ENCODE data around the gene MDK. TPM values are rescaled to one million over a fixed set of nuclear protein-coding genes. Genes with fewer than 3 reads are reported as not detected.

MDK gene
- total and polyA plus RNA-seq, 2 donors (not counting 3 experiments of a cell fraction or from before 2014, with no cell fraction given) = 331 to 893 TPM

- no peaks in the 10 kb centered on the region for H4K20me1 ChIP-seq (replicated peaks; ENCODE audit: control insufficient read depth, extremely low read depth, insufficient read depth, low read length)
- DNase-seq (ENCODE audit: low read depth, low spot score) (no peak), FAIRE-seq (no peak)
- intact Hi-C loops (cut with micrococcal nuclease) (no loop called here), dilution Hi-C loops (cut with MboI; ENCODE audit: extremely low pct_ligation_motif_present, low sequenced_read_pairs) (no loop called here)
- TF ChIP-seq GATA2 (IDR thresholded peaks at IDR 0.05; ENCODE audit: insufficient read depth, insufficient read length, low read depth, low read length) (no peak), MYC (IDR thresholded peaks at IDR 0.05; ENCODE audit: low read depth, low read length) (no peak), FOS (IDR thresholded peaks at IDR 0.05; ENCODE audit: borderline replicate concordance, insufficient read depth, low read length) (no peak), CTCF (IDR thresholded peaks at IDR 0.05; ENCODE audit: extremely low read depth in 1 of 2, insufficient read depth in 1 of 2, low read depth in 1 of 2, low read length in 2 of 2) (no peak), JUN (IDR thresholded peaks at IDR 0.05; ENCODE audit: borderline replicate concordance, insufficient read depth, insufficient read length, low read depth) (no peak), POLR2AphosphoS5 (IDR thresholded peaks at IDR 0.05; ENCODE audit: insufficient read depth, low read depth, low read length) (no peak), EZH2 (IDR thresholded peaks at IDR 0.05; ENCODE audit: borderline replicate concordance, low read depth, low read length, severe bottlenecking) (no peak), POLR2A (IDR thresholded peaks at IDR 0.05; ENCODE audit: low read depth, low read length) (no peak), MAX (IDR thresholded peaks at IDR 0.05; ENCODE audit: insufficient read depth, insufficient read length) (no peak)
- no peaks in the 10 kb centered on the region for H3K79me2 ChIP-seq (ENCODE audit: control insufficient read depth, insufficient read depth, low read length)
- H3K9ac ChIP-seq (replicated peaks; ENCODE audit: extremely low read depth, insufficient read depth, low read length) = no peak overlapping the region
- BruUV-seq (replicated peaks) = no TSS peak
- no peak overlapping the region for H3K4me2 ChIP-seq (ENCODE audit: insufficient read depth, low read length)
- H3K27ac ChIP-seq (ENCODE audit: insufficient read depth, low read depth, low read length) = no peak overlapping the region
- H3K4me1 ChIP-seq (ENCODE audit: control insufficient read depth, extremely low read depth, insufficient read depth, low read length) = peaks cover 3% of the 10 kb centered on the region
- H3K9me3 ChIP-seq (replicated peaks; ENCODE audit: control insufficient read depth, insufficient read depth, low read length) = no peaks in the 10 kb centered on the region
- no peak overlapping the region for H3K4me3 ChIP-seq (replicated peaks in 1 of 3; ENCODE audit: insufficient read depth in 1 of 3, low read depth in 1 of 3, low read length in 3 of 3)
- peaks cover 46 to 48% of the 10 kb centered on the region in 2 experiments for H3K27me3 ChIP-seq (ENCODE audit: control insufficient read depth in 2 of 2, insufficient read depth in 2 of 2, low read length in 2 of 2)
- no peaks in the 10 kb centered on the region for H3K9me1 ChIP-seq (replicated peaks; ENCODE audit: control insufficient read depth, extremely low read depth, insufficient read depth, low read length)
- no peak overlapping the region for H2AFZ ChIP-seq (ENCODE audit: low read depth, low read length)
- ChIA-PET POLR2A (interaction anchor here (1.0 kb wide), 1 partner anchor 10 kb away, joined by 4 read pairs; no protein-coding TSS in a partner anchor), CTCF (interaction anchor here (1.0 to 1.5 kb wide), 3 partner anchors 8 to 23 kb away, joined by 3 to 5 read pairs (median 5); partner anchors contain the start of gene DGKZ)
- H3K36me3 ChIP-seq (ENCODE audit: control insufficient read depth in 2 of 2, extremely low read depth in 1 of 2, insufficient read depth in 2 of 2, low read length in 2 of 2) = no peaks in the 10 kb centered on the region
Measured at GRCh38 chr11:46334211-46334610, 47.3 kb upstream of the MDK start.
